H9 (cell line): Measurements from ENCODE around the gene USP5. TPM values are rescaled to one million over a fixed set of nuclear protein-coding genes. Genes with fewer than 3 reads are reported as not detected.
A peak's percentile ranks its signal among the peaks of the same experiment; 100 is the strongest.

Experiments used
- DNase-seq: peaks from one replicate; pipeline ENCODE4 v3.0.0-alpha.2; 2017
- H2AFZ ChIP-seq: one replicate; pipeline ENCODE4 v1.6.1; 2013; ENCODE audit warnings: mild to moderate bottlenecking, low read length, control low read depth, moderate library complexity
- H2AK5ac ChIP-seq: 2 replicates; pipeline ENCODE4 v1.6.1; 2013; ENCODE audit warnings: low read length, control low read depth, mixed read lengths; ENCODE audit not compliant: insufficient read length
- H2BK120ac ChIP-seq: one replicate; pipeline ENCODE4 v1.6.1; 2013; ENCODE audit warnings: low read depth, mild to moderate bottlenecking, low read length, control low read depth, inconsistent platforms; ENCODE audit not compliant: poor library complexity, severe bottlenecking
- H2BK12ac ChIP-seq: 2 replicates; pipeline ENCODE4 v1.6.1; 2013; ENCODE audit warnings: low read length, control low read depth, mixed read lengths, low read depth; ENCODE audit not compliant: insufficient read length
- H2BK15ac ChIP-seq: 2 replicates; pipeline ENCODE4 v1.6.1; 2013; ENCODE audit warnings: low read depth, low read length, control low read depth
- H2BK20ac ChIP-seq: one replicate; pipeline ENCODE4 v1.6.1; 2013; ENCODE audit warnings: low read depth, mild to moderate bottlenecking, low read length, control low read depth, inconsistent platforms; ENCODE audit not compliant: poor library complexity, severe bottlenecking
- H2BK5ac ChIP-seq: 2 replicates; pipeline ENCODE4 v1.6.1; 2013; ENCODE audit warnings: low read length, control low read depth, mixed read lengths; ENCODE audit not compliant: insufficient read length
- H3K14ac ChIP-seq: 2 replicates; pipeline ENCODE4 v1.6.1; 2013; ENCODE audit warnings: low read length, control low read depth; ENCODE audit not compliant: insufficient read depth
- H3K18ac ChIP-seq: 2 replicates; pipeline ENCODE4 v1.6.1; 2013; ENCODE audit warnings: low read depth, mild to moderate bottlenecking, mixed read lengths, low read length, control low read depth; ENCODE audit not compliant: insufficient read length
- H3K23ac ChIP-seq: 2 replicates; pipeline ENCODE4 v1.6.1; 2013; ENCODE audit warnings: low read length, control low read depth, mixed read lengths, low read depth; ENCODE audit not compliant: insufficient read length
- H3K23me2 ChIP-seq: 2 replicates; pipeline ENCODE4 v1.6.1; 2013; ENCODE audit warnings: low read depth, mild to moderate bottlenecking, mixed read lengths, low read length, control low read depth; ENCODE audit not compliant: insufficient read length, poor library complexity, severe bottlenecking
- H3K27ac ChIP-seq: 2 replicates; pipeline ENCODE4 v1.5.1; 2013; ENCODE audit warnings: low read length, control low read depth, mixed read lengths, low read depth; ENCODE audit not compliant: insufficient read length
- H3K27me3 ChIP-seq: 2 replicates; pipeline ENCODE4 v1.6.1; 2013; ENCODE audit warnings: low read length, control low read depth, inconsistent platforms; ENCODE audit not compliant: insufficient read depth
- H3K4ac ChIP-seq: 2 replicates; pipeline ENCODE4 v1.6.1; 2013; ENCODE audit warnings: low read depth, mild to moderate bottlenecking, control low read depth, inconsistent platforms, low read length, moderate library complexity
- H3K4me1 ChIP-seq: 2 replicates; pipeline ENCODE4 v1.6.1; 2013; ENCODE audit warnings: low read length, control low read depth, inconsistent platforms; ENCODE audit not compliant: insufficient read depth
- H3K4me2 ChIP-seq: 2 replicates; pipeline ENCODE4 v1.6.1; 2013; ENCODE audit warnings: low read length, control low read depth, mixed read lengths; ENCODE audit not compliant: insufficient read length, insufficient read depth
- H3K56ac ChIP-seq: 2 replicates; pipeline ENCODE4 v1.6.1; 2013; ENCODE audit warnings: low read depth, mild to moderate bottlenecking, mixed read lengths, low read length, control low read depth; ENCODE audit not compliant: insufficient read length
- H3K79me1 ChIP-seq: 2 replicates; pipeline ENCODE4 v1.6.1; 2013; ENCODE audit warnings: low read depth, mild to moderate bottlenecking, moderate library complexity, low read length, control low read depth, inconsistent platforms; ENCODE audit not compliant: insufficient read depth, poor library complexity, severe bottlenecking
- H3K79me2 ChIP-seq: 2 replicates; pipeline ENCODE4 v1.6.1; 2013; ENCODE audit warnings: low read length, control low read depth, inconsistent platforms; ENCODE audit not compliant: insufficient read depth
- H3K9ac ChIP-seq: 2 replicates; pipeline ENCODE4 v1.6.1; 2013; ENCODE audit warnings: low read length, control low read depth, mixed read lengths; ENCODE audit not compliant: insufficient read length; ENCODE audit errors: extremely low read depth
- H3K9me3 ChIP-seq: one replicate; pipeline ENCODE4 v1.6.1; 2013; ENCODE audit warnings: low read depth, low read length, inconsistent platforms; ENCODE audit not compliant: control insufficient read depth
- H3T11ph ChIP-seq: one replicate; pipeline ENCODE4 v1.6.1; 2013; ENCODE audit warnings: mild to moderate bottlenecking, low read length, control low read depth, inconsistent platforms
- H4K20me1 ChIP-seq: one replicate; pipeline ENCODE4 v1.6.1; 2013; ENCODE audit not compliant: control insufficient read depth, insufficient read length, insufficient read depth
- H4K5ac ChIP-seq: 2 replicates; pipeline ENCODE4 v1.6.1; 2013; ENCODE audit warnings: low read depth, mild to moderate bottlenecking, mixed read lengths, low read length, control low read depth; ENCODE audit not compliant: insufficient read length
- H4K8ac ChIP-seq: replicated peaks from 2 replicates; pipeline ENCODE4 v1.6.1; 2013; ENCODE audit warnings: low read length, control low read depth, mixed read lengths, low read depth; ENCODE audit not compliant: insufficient read length
- H4K91ac ChIP-seq: 2 replicates; pipeline ENCODE4 v1.6.1; 2013; ENCODE audit warnings: low read depth, mild to moderate bottlenecking, moderate library complexity, mixed read lengths, low read length, control low read depth; ENCODE audit not compliant: insufficient read length
- H3K27ac Mint-ChIP-seq, 3 experiments: 2 replicates in 2 of 3; 3 replicates in 1 of 3; pipeline ENCODE4 v1.8.0; 2020 to 2021; ENCODE audit warnings: mixed read lengths in 3 of 3, mild to moderate bottlenecking in 1 of 3, moderate library complexity in 1 of 3
- H3K27me3 Mint-ChIP-seq: 2 replicates; pipeline ENCODE4 v1.8.0; 2021; ENCODE audit warnings: low read depth, mild to moderate bottlenecking, moderate library complexity, mixed read lengths
- H3K36me3 Mint-ChIP-seq, 3 experiments: 2 replicates in 2 of 3; 3 replicates in 1 of 3; pipeline ENCODE4 v1.8.0; 2020 to 2021; ENCODE audit warnings: low read depth in 3 of 3, mixed read lengths in 3 of 3; ENCODE audit not compliant: insufficient read depth in 1 of 3
- H3K4me1 Mint-ChIP-seq, 2 experiments: 2 replicates each; pipeline ENCODE4 v1.8.0; 2020; ENCODE audit warnings: mixed read lengths in 2 of 2
- H3K4me3 Mint-ChIP-seq, 2 experiments: 2 replicates in 1 of 2; 3 replicates in 1 of 2; pipeline ENCODE4 v1.8.0; 2020 to 2021; ENCODE audit warnings: mild to moderate bottlenecking in 2 of 2, mixed read lengths in 2 of 2, moderate library complexity in 1 of 2
- H3K9me3 Mint-ChIP-seq, 2 experiments: 2 replicates in 1 of 2; 3 replicates in 1 of 2; pipeline ENCODE4 v1.8.0; 2020; ENCODE audit warnings: mild to moderate bottlenecking in 2 of 2, mixed read lengths in 2 of 2, moderate library complexity in 1 of 2
- WGBS: extraction: QIAGEN DNeasy Blood & Tissue Kit; methylation state at CpG from one replicate; pipeline ENCODE4 v1.1.7; 2013; ENCODE audit warnings: missing lambda C conversion rate, low lambda C conversion rate, mixed read lengths; ENCODE audit not compliant: insufficient read length; ENCODE audit errors: extremely low coverage; 5-methylcytosine and 5-hydroxymethylcytosine counted together
- total RNA-seq: library from RNA; stranded (reverse); gene quantifications from 2 replicates; pipeline ENCODE4 v1.2.1, GENCODE V29; 2021
- TF ChIP-seq, protein P1 (sequence below): fragments of 200-600 bp; sonication (generic); conservative IDR thresholded peaks from 3 replicates; pipeline ENCODE4 v1.8.0; 2021; ENCODE audit warnings: antibody characterized with exemption, mild to moderate bottlenecking

The USP5 gene
- total RNA-seq, 1 experiment from 2014 or later: 143 TPM

- H3K56ac ChIP-seq: no peak overlapping the region
- Mint-ChIP-seq H3K4me1 (peaks cover 44% of the 10 kb centered on the region in 2 experiments), H3K9me3 (peaks cover 0 to 2% of the 10 kb centered on the region in 2 experiments; a peak in 1 of 5 replicates), H3K4me3 (peak overlapping the region in 1 of 2 experiments; percentile 2; a peak in 1 of 5 replicates), H3K36me3 (peaks cover 0 to 3% (median 0%) of the 10 kb centered on the region in 3 experiments; a peak in 1 of 7 replicates), H3K27me3 (peaks cover 66% of the 10 kb centered on the region), H3K27ac (peak overlapping the region; percentile 0 to 96 (median 9); a peak in 3 of 7 replicates)
- 100% methylated on average over 8 of the region's 20 CpGs for WGBS
- no peak overlapping the region for H3K4ac ChIP-seq
- no peak overlapping the region for H3K27ac ChIP-seq
- peaks cover 8% of the 10 kb centered on the region for H3K23me2 ChIP-seq
- H3K4me1 ChIP-seq: peaks cover 7% of the 10 kb centered on the region; the same call in 1 of the 2 replicates
- DNase-seq: no peak
- H2BK5ac ChIP-seq: no peak overlapping the region
- no peak overlapping the region for H3K9ac ChIP-seq
- no peaks in the 10 kb centered on the region for H3K9me3 ChIP-seq
- no peaks in the 10 kb centered on the region for H4K20me1 ChIP-seq
- peak overlapping the region; percentile 2 for H4K8ac ChIP-seq
- no peak overlapping the region for H3K14ac ChIP-seq
- no peak overlapping the region for H3K18ac ChIP-seq
- no peak overlapping the region for H2BK120ac ChIP-seq
- H3K23ac ChIP-seq: no peak overlapping the region
- peaks cover 4% of the 10 kb centered on the region; the same call in 1 of the 2 replicates for H3K27me3 ChIP-seq
- no peak overlapping the region for H2BK12ac ChIP-seq
- H3K79me2 ChIP-seq: no peaks in the 10 kb centered on the region
- no peak overlapping the region for H2AK5ac ChIP-seq
- H2BK15ac ChIP-seq: no peak overlapping the region
- no peak overlapping the region for H3T11ph ChIP-seq
- no peak overlapping the region for H4K91ac ChIP-seq
- TF ChIP-seq, protein P1, sequence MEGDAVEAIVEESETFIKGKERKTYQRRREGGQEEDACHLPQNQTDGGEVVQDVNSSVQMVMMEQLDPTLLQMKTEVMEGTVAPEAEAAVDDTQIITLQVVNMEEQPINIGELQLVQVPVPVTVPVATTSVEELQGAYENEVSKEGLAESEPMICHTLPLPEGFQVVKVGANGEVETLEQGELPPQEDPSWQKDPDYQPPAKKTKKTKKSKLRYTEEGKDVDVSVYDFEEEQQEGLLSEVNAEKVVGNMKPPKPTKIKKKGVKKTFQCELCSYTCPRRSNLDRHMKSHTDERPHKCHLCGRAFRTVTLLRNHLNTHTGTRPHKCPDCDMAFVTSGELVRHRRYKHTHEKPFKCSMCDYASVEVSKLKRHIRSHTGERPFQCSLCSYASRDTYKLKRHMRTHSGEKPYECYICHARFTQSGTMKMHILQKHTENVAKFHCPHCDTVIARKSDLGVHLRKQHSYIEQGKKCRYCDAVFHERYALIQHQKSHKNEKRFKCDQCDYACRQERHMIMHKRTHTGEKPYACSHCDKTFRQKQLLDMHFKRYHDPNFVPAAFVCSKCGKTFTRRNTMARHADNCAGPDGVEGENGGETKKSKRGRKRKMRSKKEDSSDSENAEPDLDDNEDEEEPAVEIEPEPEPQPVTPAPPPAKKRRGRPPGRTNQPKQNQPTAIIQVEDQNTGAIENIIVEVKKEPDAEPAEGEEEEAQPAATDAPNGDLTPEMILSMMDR: no peak
- no peak overlapping the region for H3K4me2 ChIP-seq
- no peak overlapping the region for H2AFZ ChIP-seq
- no peak overlapping the region for H2BK20ac ChIP-seq
- no peaks in the 10 kb centered on the region for H3K79me1 ChIP-seq
- no peak overlapping the region for H4K5ac ChIP-seq
Measured at GRCh38 chr12:6817662-6818157, 34.2 kb upstream of the USP5 start.
